AG10803 (cell line): ENCODE data around the gene SH3RF1.

Experiments
- DNase-seq: peaks from one replicate; pipeline ENCODE4 v3.0.0; 2010; ENCODE audit warnings: low read depth
- H3K4me3 ChIP-seq: 2 replicates; pipeline ENCODE4 v1.5.1; 2011; ENCODE audit warnings: mild to moderate bottlenecking, low read length, control low read depth
- TF ChIP-seq, protein P1 (sequence below): conservative IDR thresholded peaks from 2 replicates; pipeline ENCODE4 v1.5.1; 2011; ENCODE audit warnings: mild to moderate bottlenecking, low read length, control low read depth, inconsistent platforms

The SH3RF1 gene

DNA sequence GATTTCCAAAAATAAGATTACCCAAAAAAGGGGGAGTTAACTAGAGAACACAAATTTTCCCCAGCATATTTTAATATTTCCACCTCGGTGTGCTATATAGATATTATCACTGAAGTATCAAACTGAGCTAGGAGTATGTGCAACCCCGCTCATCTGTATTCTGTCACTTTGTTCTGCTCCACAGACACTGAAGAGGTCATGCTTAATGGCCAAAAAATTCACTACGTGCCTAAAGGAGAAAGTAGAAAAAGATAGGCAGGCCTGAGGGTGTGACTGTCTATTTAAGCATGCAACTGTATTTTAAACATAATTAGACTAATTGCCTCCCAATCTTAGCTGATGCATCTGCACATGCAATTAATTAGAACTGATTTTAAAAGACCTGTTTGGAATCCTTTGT is 24.5 kb downstream of the SH3RF1 start:
- TF ChIP-seq, protein P1, sequence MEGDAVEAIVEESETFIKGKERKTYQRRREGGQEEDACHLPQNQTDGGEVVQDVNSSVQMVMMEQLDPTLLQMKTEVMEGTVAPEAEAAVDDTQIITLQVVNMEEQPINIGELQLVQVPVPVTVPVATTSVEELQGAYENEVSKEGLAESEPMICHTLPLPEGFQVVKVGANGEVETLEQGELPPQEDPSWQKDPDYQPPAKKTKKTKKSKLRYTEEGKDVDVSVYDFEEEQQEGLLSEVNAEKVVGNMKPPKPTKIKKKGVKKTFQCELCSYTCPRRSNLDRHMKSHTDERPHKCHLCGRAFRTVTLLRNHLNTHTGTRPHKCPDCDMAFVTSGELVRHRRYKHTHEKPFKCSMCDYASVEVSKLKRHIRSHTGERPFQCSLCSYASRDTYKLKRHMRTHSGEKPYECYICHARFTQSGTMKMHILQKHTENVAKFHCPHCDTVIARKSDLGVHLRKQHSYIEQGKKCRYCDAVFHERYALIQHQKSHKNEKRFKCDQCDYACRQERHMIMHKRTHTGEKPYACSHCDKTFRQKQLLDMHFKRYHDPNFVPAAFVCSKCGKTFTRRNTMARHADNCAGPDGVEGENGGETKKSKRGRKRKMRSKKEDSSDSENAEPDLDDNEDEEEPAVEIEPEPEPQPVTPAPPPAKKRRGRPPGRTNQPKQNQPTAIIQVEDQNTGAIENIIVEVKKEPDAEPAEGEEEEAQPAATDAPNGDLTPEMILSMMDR, result no peak
- DNase-seq, result no peak
- no peak overlapping the region for H3K4me3 ChIP-seq

DNA sequence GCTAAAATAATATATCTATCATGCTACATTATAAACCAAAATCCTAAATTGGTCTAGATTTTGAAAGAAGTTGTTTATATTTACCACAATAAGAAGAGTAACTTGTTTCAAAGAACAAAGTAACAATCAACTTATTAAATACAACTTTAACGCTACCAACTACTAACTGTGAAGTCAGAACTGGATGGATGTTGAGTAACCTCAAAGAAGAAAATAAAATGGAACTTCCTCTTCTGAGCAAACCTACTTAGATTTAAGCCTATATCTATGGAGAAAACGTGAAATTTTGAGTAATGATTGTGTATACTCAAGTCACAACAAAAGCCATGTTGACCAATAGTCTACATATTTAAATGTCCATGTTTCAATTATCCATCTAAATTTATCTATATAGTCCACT is 25.7 kb downstream of the SH3RF1 start:
- H3K4me3 ChIP-seq, result no peak overlapping the region
- TF ChIP-seq, protein P1, result no peak
- no peak for DNase-seq

DNA sequence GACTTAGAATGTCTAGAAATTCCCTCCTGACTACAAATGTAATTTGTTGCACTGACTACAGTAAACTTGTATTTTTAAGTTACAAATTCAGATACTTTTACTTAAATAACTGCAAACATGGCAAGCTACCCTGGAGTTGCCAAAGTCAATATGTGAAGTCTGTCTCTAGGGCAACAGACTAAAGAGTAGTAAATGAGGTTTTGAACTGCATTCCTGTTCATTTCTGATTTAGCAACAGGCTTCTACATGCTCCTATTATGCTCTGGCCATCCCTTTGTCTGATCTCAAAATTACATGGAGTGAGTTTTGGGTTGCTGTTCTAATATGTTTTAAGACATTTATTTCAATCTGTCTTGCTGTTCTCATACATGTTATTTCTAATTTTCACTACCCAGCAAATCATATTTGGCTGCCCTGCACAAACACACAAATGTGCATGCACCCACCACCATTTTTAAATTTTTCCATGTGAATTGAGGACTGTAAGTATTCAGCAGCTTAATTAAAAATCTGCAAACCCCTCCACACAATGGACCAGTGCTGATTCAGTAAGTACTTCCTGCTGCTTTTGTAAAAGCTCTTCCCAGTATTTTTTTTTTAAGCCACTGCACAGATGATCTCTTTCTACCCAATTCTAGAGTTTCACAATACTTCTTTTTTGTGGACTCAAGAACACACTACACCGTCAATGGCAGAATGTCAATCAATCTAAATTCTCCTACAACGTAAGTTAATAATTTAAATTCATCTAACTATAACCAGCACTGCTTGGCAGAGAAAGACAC is 26.7 kb downstream of the SH3RF1 start:
- no peak overlapping the region for H3K4me3 ChIP-seq
- peak; percentile 86 for DNase-seq
- TF ChIP-seq, protein P1, result no peak

DNA sequence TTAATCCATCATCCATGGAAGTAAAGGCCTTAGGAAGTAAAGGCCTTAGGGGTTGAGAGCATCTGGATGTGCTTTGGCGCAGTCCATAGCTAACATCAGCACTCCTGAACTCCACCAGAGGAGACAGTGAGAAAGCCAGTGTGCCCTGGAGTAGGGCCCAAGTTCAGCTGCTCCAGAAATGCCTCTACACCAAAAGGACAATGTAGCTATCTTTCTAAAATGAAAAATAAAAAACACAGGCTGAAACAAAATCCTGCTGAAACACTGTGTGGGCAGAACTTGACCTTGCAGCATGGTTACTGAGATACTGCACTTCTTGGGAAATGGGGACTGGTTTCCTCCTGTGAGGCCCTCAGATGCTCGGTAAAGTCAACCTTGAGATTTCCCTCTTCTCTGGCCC is 29.3 kb downstream of the SH3RF1 start:
- no peak for DNase-seq
- H3K4me3 ChIP-seq, result no peak overlapping the region
- TF ChIP-seq, protein P1, result no peak

DNA sequence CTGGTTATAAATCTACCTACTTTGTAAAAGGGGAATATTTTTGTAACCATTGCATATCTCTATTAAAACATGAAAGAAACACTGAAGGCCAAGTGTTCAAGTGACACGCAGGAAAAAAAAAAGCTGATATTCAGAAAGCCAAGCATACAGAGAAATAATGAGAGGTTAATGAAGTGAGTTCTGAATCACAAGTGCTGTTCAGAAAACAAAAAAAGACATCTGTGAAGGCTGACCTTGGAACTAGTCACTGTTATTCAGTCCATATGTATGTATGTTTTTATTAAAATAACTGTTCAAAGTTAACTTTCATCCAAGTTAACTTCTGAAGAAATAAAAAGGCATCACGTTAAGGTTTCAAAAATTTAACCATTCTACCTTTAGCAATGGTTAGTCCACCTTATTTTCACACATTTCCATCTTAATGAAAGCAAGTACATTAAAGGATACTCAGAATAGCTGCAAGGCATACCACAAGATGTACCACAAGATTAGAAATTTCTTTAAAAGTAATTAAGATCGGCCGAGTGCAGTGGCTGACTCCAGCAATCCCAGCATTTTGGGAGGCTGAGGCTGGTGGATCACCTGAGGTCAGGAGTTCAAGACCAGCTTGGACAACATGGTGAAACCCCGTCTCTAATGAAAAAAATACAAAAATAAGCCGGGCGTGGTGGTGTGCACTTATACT is 31.4 kb downstream of the SH3RF1 start:
- TF ChIP-seq, protein P1, result no peak
- no peak overlapping the region for H3K4me3 ChIP-seq
- DNase-seq, result no peak

DNA sequence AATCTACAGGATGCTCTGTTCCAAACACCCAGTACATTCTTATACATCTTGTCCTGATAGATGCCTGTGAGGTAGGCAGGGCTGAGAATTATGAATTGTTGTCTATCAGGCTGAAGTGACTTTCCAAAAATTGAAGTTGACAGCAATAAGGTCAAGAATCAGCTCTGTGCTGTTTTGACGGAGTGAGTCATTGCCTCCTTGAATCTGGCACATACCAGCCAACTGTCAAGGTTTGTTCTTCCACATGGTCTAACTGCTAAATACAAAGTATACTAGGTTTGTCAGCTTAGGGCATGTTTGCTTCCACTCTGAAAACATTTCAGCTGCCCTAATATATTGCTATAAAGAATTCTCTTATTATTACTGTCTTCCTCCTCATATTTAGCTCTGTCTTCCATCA is 32.3 kb downstream of the SH3RF1 start:
- TF ChIP-seq, protein P1, result no peak
- DNase-seq, result no peak
- no peak overlapping the region for H3K4me3 ChIP-seq
